ENCODE data around the gene CHIT1.

- TF ChIP-seq, protein P1, sequence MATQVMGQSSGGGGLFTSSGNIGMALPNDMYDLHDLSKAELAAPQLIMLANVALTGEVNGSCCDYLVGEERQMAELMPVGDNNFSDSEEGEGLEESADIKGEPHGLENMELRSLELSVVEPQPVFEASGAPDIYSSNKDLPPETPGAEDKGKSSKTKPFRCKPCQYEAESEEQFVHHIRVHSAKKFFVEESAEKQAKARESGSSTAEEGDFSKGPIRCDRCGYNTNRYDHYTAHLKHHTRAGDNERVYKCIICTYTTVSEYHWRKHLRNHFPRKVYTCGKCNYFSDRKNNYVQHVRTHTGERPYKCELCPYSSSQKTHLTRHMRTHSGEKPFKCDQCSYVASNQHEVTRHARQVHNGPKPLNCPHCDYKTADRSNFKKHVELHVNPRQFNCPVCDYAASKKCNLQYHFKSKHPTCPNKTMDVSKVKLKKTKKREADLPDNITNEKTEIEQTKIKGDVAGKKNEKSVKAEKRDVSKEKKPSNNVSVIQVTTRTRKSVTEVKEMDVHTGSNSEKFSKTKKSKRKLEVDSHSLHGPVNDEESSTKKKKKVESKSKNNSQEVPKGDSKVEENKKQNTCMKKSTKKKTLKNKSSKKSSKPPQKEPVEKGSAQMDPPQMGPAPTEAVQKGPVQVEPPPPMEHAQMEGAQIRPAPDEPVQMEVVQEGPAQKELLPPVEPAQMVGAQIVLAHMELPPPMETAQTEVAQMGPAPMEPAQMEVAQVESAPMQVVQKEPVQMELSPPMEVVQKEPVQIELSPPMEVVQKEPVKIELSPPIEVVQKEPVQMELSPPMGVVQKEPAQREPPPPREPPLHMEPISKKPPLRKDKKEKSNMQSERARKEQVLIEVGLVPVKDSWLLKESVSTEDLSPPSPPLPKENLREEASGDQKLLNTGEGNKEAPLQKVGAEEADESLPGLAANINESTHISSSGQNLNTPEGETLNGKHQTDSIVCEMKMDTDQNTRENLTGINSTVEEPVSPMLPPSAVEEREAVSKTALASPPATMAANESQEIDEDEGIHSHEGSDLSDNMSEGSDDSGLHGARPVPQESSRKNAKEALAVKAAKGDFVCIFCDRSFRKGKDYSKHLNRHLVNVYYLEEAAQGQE (IDR thresholded peaks at IDR 0.05; ENCODE audit: borderline replicate concordance), result no peak
- TF ChIP-seq, protein P2, sequence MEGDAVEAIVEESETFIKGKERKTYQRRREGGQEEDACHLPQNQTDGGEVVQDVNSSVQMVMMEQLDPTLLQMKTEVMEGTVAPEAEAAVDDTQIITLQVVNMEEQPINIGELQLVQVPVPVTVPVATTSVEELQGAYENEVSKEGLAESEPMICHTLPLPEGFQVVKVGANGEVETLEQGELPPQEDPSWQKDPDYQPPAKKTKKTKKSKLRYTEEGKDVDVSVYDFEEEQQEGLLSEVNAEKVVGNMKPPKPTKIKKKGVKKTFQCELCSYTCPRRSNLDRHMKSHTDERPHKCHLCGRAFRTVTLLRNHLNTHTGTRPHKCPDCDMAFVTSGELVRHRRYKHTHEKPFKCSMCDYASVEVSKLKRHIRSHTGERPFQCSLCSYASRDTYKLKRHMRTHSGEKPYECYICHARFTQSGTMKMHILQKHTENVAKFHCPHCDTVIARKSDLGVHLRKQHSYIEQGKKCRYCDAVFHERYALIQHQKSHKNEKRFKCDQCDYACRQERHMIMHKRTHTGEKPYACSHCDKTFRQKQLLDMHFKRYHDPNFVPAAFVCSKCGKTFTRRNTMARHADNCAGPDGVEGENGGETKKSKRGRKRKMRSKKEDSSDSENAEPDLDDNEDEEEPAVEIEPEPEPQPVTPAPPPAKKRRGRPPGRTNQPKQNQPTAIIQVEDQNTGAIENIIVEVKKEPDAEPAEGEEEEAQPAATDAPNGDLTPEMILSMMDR (IDR thresholded peaks at IDR 0.05; ENCODE audit: poor library complexity, severe bottlenecking), result no peak
- TF ChIP-seq SMC3 (conservative IDR thresholded peaks at IDR 0.05; ENCODE audit: poor library complexity), result no peak
- no peak for TF ChIP-seq POLR2AphosphoS5 (IDR thresholded peaks at IDR 0.05)
These were observed at the start of gene CHIT1 for GRCh38 chr1:203229471-203230135.
